Measurements from ENCODE around the gene PLA2G2E. TPM values are rescaled to one million over a fixed set of nuclear protein-coding genes. Genes with fewer than 3 reads are reported as not detected.
"Not testable (repeated sequence)": the region's sequence is repeated elsewhere in the genome, so short reads cannot be mapped to it uniquely, and the experiment has no call there.

Gene PLA2G2E
- total RNA-seq, 1 donor from 2014 or later = not detected

DNA sequence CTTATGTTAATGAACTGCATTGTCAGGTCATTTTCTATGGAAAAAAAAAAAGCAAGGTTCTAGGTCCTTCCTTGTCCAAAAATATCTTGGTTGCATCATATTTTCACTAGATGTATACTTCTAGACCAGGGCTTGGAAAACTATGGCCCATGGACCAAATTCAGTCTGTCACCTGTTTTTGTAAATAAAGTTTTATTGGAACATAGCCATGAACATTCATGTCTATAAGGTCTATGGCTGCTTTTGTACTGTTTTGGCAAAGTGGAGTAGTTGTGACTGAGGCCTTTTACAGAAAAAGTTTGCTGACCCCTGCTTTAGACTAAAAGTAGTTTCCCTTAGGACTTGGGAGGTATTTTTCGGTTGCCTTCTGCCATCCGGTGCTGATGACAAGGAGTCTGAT lies 19.2 kb upstream of the PLA2G2E start:
- Mint-ChIP-seq H3K27me3 (peaks cover 12% of the 10 kb centered on the region), H3K9me3 (no peaks in the 10 kb centered on the region), H3K27ac (no peak overlapping the region), H3K36me3 (ENCODE audit: low read depth) (no peaks in the 10 kb centered on the region), H3K4me1 (no peaks in the 10 kb centered on the region), H3K4me3 (no peak overlapping the region)
- DNase-seq = no peak
- intact Hi-C loops (cut with micrococcal nuclease) = no loop called here

GRCh38 chr1:19942088-19942487 lies 18.7 kb upstream of the PLA2G2E start:
- no peaks in the 10 kb centered on the region for H3K9me3 Mint-ChIP-seq
- H3K27ac Mint-ChIP-seq = no peak overlapping the region
- intact Hi-C loops (cut with micrococcal nuclease) = no loop called here
- peaks cover 12% of the 10 kb centered on the region for H3K27me3 Mint-ChIP-seq
- H3K36me3 Mint-ChIP-seq (ENCODE audit: low read depth) = no peaks in the 10 kb centered on the region
- no peaks in the 10 kb centered on the region for H3K4me1 Mint-ChIP-seq
- no peak for DNase-seq
- H3K4me3 Mint-ChIP-seq = no peak overlapping the region

DNA sequence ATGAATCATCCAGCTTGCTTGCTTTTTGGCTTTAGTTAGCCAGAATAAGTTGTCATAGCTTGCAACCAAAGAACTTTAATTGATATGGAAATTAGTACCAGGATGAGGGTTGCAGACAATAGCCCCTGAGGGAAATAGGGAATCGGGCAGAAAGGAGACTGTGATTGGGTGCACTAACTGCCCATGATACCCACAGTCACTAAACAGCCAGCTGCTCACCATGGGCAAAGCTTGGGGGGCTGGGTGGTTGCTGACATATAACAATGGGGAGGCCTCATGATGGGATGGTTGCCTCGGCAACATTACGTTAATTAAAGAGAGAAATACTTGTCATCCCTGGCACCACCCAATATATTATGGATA lies 17.8 kb upstream of the PLA2G2E start:
- Mint-ChIP-seq H3K4me1 (no peaks in the 10 kb centered on the region), H3K4me3 (no peak overlapping the region), H3K9me3 (no peaks in the 10 kb centered on the region), H3K36me3 (ENCODE audit: low read depth) (no peaks in the 10 kb centered on the region), H3K27me3 (peaks cover 5% of the 10 kb centered on the region), H3K27ac (no peak overlapping the region)
- intact Hi-C loops (cut with micrococcal nuclease) = no loop called here
- no peak for DNase-seq

DNA sequence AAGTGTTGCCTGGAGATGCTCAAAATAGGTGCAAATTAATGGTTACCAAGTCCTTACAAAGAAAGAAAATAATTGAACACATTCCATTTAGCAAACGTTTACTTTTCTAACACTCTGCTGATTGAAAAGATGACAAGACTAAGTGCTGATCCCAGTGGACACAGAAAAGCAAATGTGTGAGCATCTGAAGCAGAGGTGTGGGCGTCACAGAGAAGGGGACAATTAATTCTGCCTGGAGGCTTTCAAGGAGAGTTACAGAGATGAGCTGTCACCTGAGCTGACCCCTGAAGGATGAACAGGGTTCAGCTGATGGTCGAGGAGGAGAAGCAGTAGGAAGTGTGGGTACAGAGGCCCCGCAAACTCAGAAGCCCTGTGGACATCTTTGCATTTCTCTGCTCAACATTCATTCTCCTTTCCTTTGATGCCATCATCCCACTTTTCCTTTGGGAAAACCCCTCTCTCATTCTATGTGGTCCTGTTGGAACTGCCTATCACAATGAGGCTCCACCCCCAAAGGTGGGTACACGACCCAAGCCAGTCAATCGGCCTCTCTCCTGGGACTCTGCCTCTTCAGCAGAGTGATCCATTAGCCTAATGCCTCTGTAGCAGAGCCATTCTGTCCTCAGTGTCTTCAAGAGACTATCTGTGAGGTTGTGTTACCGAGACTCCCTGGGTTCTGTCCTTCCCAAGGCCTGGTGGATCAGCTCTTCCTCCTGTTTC lies 17.2 kb upstream of the PLA2G2E start:
- Mint-ChIP-seq H3K4me3 (no peak overlapping the region), H3K27me3 (peaks cover 3% of the 10 kb centered on the region), H3K27ac (no peak overlapping the region), H3K36me3 (ENCODE audit: low read depth) (no peaks in the 10 kb centered on the region), H3K9me3 (no peaks in the 10 kb centered on the region), H3K4me1 (no peaks in the 10 kb centered on the region)
- DNase-seq = no peak
- intact Hi-C loops (cut with micrococcal nuclease) = no loop called here

GRCh38 chr1:19938472-19938871 lies 15.1 kb upstream of the PLA2G2E start:
- no peaks in the 10 kb centered on the region for H3K27me3 Mint-ChIP-seq
- no peaks in the 10 kb centered on the region for H3K4me1 Mint-ChIP-seq
- H3K4me3 Mint-ChIP-seq = no peak overlapping the region
- H3K9me3 Mint-ChIP-seq = no peaks in the 10 kb centered on the region
- no peak for DNase-seq
- no peaks in the 10 kb centered on the region for H3K36me3 Mint-ChIP-seq (ENCODE audit: low read depth)
- H3K27ac Mint-ChIP-seq = no peak overlapping the region
- intact Hi-C loops (cut with micrococcal nuclease) = no loop called here

GRCh38 chr1:19936061-19936750 lies 12.8 kb upstream of the PLA2G2E start:
- Mint-ChIP-seq H3K4me1 (no peaks in the 10 kb centered on the region), H3K4me3 (no peak overlapping the region), H3K27me3 (no peaks in the 10 kb centered on the region), H3K9me3 (peaks cover 7% of the 10 kb centered on the region), H3K27ac (no peak overlapping the region), H3K36me3 (ENCODE audit: low read depth) (no peaks in the 10 kb centered on the region)
- intact Hi-C loops (cut with micrococcal nuclease) = no loop called here
- DNase-seq = no peak

- intact Hi-C loops (cut with micrococcal nuclease) = no loop called here
- DNase-seq = no peak
- Mint-ChIP-seq H3K27ac (no peak overlapping the region), H3K27me3 (no peaks in the 10 kb centered on the region), H3K9me3 (peaks cover 7% of the 10 kb centered on the region), H3K36me3 (ENCODE audit: low read depth) (no peaks in the 10 kb centered on the region), H3K4me1 (no peaks in the 10 kb centered on the region), H3K4me3 (no peak overlapping the region)
Measured at GRCh38 chr1:19934336-19934735, 10.9 kb upstream of the PLA2G2E start.

GRCh38 chr1:19932866-19933265 lies 9.4 kb upstream of the PLA2G2E start:
- intact Hi-C loops (cut with micrococcal nuclease) = no loop called here
- H3K4me1 Mint-ChIP-seq = no peaks in the 10 kb centered on the region
- no peaks in the 10 kb centered on the region for H3K27me3 Mint-ChIP-seq
- peaks cover 7% of the 10 kb centered on the region for H3K9me3 Mint-ChIP-seq
- H3K27ac Mint-ChIP-seq = no peak overlapping the region
- no peak overlapping the region for H3K4me3 Mint-ChIP-seq
- H3K36me3 Mint-ChIP-seq (ENCODE audit: low read depth) = no peaks in the 10 kb centered on the region
- DNase-seq = no peak

- H3K36me3 Mint-ChIP-seq (ENCODE audit: low read depth); H3K9me3 Mint-ChIP-seq; H3K4me3 Mint-ChIP-seq; H3K27me3 Mint-ChIP-seq; intact Hi-C loops (cut with micrococcal nuclease); H3K27ac Mint-ChIP-seq; DNase-seq; H3K4me1 Mint-ChIP-seq: not testable (repeated sequence)
Measured at GRCh38 chr1:19927130-19927421, 3.7 kb upstream of the PLA2G2E start.

GRCh38 chr1:19926296-19927129 lies 3.1 kb upstream of the PLA2G2E start:
- H3K4me3 Mint-ChIP-seq = no peak overlapping the region
- no peaks in the 10 kb centered on the region for H3K9me3 Mint-ChIP-seq
- intact Hi-C loops (cut with micrococcal nuclease) = no loop called here
- no peak for DNase-seq
- no peaks in the 10 kb centered on the region for H3K27me3 Mint-ChIP-seq
- no peak overlapping the region for H3K27ac Mint-ChIP-seq
- H3K4me1 Mint-ChIP-seq = no peaks in the 10 kb centered on the region
- no peaks in the 10 kb centered on the region for H3K36me3 Mint-ChIP-seq (ENCODE audit: low read depth)

GRCh38 chr1:19925342-19926070 lies 2.1 kb upstream of the PLA2G2E start:
- Mint-ChIP-seq H3K9me3 (no peaks in the 10 kb centered on the region), H3K4me1 (no peaks in the 10 kb centered on the region), H3K36me3 (ENCODE audit: low read depth) (no peaks in the 10 kb centered on the region), H3K27me3 (no peaks in the 10 kb centered on the region), H3K27ac (no peak overlapping the region), H3K4me3 (no peak overlapping the region)
- DNase-seq = no peak
- intact Hi-C loops (cut with micrococcal nuclease) = no loop called here

- intact Hi-C loops (cut with micrococcal nuclease) = no loop called here
- Mint-ChIP-seq H3K27ac (no peak overlapping the region), H3K4me1 (no peaks in the 10 kb centered on the region), H3K36me3 (ENCODE audit: low read depth) (no peaks in the 10 kb centered on the region), H3K9me3 (no peaks in the 10 kb centered on the region), H3K4me3 (no peak overlapping the region), H3K27me3 (no peaks in the 10 kb centered on the region)
- DNase-seq = no peak
Measured at GRCh38 chr1:19923953-19924346, 533 bp upstream of the PLA2G2E start.

GRCh38 chr1:19922015-19922688 lies 1.3 kb downstream of the PLA2G2E start:
- H3K4me1 Mint-ChIP-seq = peaks cover 3% of the 10 kb centered on the region
- H3K27ac Mint-ChIP-seq = no peak overlapping the region
- H3K36me3 Mint-ChIP-seq (ENCODE audit: low read depth) = no peaks in the 10 kb centered on the region
- no peaks in the 10 kb centered on the region for H3K27me3 Mint-ChIP-seq
- no peak overlapping the region for H3K4me3 Mint-ChIP-seq
- DNase-seq = no peak
- no peaks in the 10 kb centered on the region for H3K9me3 Mint-ChIP-seq
- intact Hi-C loops (cut with micrococcal nuclease) = no loop called here

Data from activated CD4-positive, alpha-beta T cell treated with anti-CD3 and anti-CD28 coated beads, Interleukin-2, amount 10 ng/mL, durations not matched to agents 24 days and 14 days (primary cell).